Activated CD8-positive, alpha-beta memory T cell treated with anti-CD3 and anti-CD28 coated beads, Interleukin-2, amount 50 U/mL, for 48 hours (primary cell): ENCODE data around the gene HLA-DOA.

ENCODE experiments used
- DNase-seq: peaks from one replicate; pipeline ENCODE4 v3.0.0-alpha.2; 2020

The HLA-DOA gene

GRCh38 chr6:32977272-32977952 is 32.0 kb downstream of the HLA-DOA start:
- DNase-seq = no peak

- no peak for DNase-seq
Observed at GRCh38 chr6:32976334-32977069, 32.9 kb downstream of the HLA-DOA start.

DNA sequence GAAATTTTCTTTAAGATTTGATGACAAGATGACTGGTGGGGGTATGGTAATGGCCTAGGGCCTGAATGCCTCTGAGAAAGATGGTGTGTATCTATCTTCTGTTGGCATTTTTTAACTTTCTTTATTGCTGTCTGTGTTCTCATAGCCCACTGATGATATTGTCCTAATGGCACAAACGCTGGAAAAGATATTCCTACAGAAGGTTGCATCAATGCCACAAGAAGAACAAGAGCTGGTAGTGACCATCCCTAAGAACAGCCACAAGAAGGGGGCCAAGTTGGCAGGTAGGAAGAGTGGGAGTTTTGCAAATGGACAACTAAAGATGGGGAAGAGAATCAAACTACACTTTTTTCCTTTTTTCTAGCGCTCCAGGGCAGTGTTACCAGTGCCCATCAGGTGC is 33.5 kb downstream of the HLA-DOA start:
- DNase-seq = no peak

- DNase-seq = no peak
Observed at GRCh38 chr6:32974541-32975308, 34.7 kb downstream of the HLA-DOA start.

- no peak for DNase-seq
Observed at GRCh38 chr6:32974016-32974333, 35.4 kb downstream of the HLA-DOA start.

GRCh38 chr6:32973144-32974015 is 36.0 kb downstream of the HLA-DOA start:
- peak; percentile 76 for DNase-seq

DNA sequence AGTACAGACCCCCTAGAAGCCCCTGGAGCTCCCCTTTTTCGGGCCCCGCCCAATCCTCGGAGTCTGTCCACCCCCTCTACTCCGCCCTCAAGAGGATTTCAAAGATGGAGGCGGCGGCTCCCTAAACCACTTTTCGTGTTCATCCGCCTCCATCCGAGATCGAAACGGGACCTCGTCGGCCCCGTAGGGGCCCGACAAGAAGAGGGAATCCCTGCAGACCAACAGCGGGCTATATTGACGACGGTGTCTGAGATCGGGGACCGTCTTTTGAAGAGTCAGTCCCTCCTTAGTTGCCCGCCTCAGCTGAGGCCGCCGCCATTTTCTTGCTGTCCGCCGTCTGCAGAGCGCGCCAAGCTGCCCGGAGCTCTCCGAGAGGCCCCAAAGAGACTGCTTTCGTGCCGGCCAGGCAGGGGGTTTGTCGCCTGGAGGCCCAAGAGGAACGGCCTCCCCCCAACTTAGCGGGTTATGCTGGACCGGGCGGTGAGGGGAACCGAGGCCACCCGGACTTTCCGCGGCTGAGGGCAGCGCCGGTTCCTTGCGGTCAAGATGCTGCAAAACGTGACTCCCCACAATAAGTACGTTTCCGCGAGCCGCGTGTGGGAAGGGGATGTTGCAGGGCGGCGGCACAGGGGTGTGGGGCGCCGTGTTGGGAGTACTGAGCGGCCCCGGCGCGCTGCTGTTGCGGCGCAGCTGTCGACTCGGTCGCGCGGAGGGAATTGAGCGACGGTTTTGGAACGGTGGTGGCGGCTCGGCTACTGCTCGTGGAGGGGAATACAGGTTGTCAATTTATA is 36.8 kb downstream of the HLA-DOA start:
- DNase-seq = no peak

DNA sequence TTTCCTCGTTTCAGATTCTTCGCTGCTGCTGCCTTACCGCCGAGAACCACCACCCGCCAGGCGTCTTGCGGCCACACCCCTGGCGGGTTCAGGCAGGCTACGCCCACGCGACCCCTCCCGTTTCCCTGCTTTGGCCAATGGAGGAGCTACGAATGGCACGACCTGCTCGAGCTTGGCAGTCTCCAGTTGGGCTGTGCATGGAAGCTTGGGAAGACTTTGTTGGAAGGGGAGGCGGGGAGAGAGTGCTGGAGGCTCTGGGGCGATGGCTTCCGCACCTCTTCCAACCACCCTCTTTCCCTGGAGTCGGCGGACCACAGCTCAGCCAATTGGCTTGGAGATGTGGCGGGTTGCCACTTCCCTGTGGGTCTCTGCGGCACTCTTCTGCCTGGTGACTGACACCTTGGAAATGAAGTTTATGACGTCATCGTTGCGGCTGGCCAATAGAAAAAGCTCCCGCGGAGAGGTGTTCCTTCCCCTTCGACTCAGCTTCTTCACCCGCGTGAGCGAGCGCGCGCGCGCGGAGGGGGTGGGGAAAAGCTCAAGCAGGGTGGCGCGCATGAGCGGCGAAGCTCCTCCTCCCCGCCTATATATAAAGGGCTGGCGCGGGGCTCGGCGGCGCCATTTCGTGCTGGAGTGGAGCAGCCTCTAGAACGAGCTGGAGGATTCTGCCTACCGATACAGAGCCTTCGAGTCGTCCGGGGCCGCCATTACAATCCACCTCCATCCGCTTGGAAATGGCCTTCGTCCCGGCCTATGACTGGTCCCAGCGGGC is 37.6 kb downstream of the HLA-DOA start:
- DNase-seq = peak; percentile 100

DNA sequence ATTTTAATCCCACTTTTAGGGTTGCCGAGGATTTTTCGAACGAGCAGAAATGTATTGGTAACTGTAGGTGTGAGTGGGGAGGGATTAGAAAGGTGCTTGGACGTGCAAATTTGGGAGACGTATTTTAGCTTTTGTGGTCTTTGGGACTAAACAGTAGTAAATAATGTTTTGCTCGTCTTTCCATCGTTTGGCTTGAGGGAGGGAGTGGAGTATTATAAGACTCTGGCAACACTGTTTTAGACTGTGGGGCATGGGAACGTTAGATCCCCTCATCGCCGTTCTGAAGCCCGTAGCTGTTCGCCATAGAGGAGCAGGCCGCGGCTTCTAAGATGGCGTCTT is 38.2 kb downstream of the HLA-DOA start:
- no peak for DNase-seq

- peak; percentile 87 for DNase-seq
Observed at GRCh38 chr6:32970413-32971241, 38.8 kb downstream of the HLA-DOA start.

DNA sequence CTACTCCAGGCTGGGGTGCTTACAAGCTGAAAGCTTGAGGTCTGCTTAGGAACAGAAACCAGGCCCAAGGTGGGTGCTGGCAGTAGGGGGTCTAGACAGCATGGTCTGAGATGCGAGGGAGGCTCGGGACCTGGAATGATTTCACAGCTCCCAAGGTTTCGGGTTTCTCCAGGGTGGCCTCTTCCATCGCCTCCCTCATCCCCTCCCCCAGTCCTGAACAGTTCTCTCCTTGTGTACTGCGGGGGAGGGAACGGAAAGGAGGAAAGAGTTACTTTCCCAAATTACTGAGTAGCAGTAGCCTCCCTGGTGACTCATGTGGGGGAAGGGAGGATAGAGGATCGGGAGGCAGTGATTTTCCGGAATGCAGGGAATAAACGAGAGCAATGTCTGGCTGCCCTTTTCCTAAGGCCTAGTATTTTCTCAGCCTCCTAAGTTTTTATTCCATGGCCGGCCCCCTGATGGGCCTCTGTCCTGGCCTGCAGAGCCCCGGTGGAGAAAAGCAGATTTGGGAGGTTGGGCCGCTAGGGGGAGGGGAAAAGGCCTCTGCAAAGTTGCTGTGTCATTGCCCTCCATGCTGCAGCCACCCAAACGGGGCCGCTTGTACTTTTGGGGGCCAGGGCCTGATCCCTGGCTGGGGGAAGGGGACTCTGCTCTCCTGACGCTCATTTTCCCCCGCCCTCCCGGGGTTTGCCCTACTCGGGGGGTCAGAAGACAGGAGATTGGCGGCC is 39.5 kb downstream of the HLA-DOA start:
- peak; percentile 89 for DNase-seq

- peak; percentile 84 for DNase-seq
Observed at GRCh38 chr6:32968867-32969684, 40.3 kb downstream of the HLA-DOA start.

GRCh38 chr6:32968093-32968866 is 41.1 kb downstream of the HLA-DOA start, which contains the start of gene BRD2:
Gene BRD2 (plus strand): TSS chr6:32968594. CDS start chr6:32972899, 4,305 bp downstream.
- DNase-seq = peak; percentile 96

- DNase-seq = no peak
Observed at GRCh38 chr6:32967151-32968091, 42.0 kb downstream of the HLA-DOA start.

GRCh38 chr6:32964776-32965175 is 44.6 kb downstream of the HLA-DOA start:
- DNase-seq = no peak

DNA sequence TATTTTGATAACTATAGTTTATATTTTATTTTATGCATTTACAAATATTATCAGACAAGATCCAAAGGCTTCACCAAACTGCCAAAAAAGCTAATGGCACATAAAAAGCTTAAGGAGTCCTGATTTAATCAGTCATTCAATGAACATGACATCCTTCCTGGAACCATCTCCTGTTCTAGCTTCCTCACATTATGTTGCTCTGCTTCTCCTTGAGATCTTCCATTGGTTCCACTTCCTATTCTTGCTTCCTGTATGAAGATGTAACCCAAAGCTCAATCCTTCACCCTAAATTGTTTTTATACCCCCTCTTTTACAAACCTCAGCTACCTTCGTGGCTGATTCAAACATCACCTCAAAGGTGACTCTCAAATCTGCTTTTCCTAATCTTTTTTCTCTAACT is 45.5 kb downstream of the HLA-DOA start:
- no peak for DNase-seq
